ENCODE data around the gene MAST3.
A peak's percentile ranks its signal among the peaks of the same experiment; 100 is the strongest.
"Not testable (repeated sequence)": the region's sequence is repeated elsewhere in the genome, so short reads cannot be mapped to it uniquely, and the experiment has no call there.

MAST3 gene

DNA sequence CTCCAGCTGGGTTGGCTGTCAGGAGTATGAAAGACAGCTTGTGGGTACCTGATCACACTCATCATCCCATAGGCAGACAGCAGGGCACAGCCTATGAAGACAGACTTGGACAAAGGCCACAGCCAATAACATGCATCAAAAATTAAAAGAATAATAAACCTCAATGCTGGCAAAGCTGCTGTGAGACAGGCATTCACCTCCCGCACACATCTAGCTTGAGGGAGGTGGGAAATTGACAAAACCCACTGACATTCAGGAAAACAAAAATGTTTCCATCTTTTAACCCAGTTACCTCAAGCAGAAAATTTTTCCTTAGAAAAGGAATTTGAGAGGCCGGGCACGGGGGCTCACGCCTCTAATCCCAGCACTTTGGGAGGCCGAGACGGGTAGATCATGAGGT is 25.2 kb upstream of the MAST3 start:
- H3K4me1 Mint-ChIP-seq, result peaks cover 17% of the 10 kb centered on the region
- ATAC-seq (no peak), DNase-seq (no peak)
- no peaks in the 10 kb centered on the region for H3K9me3 Mint-ChIP-seq
- peak overlapping the region in 1 of 2 donors; percentile 67 for H3K27ac Mint-ChIP-seq
- no peak overlapping the region for H3K4me3 Mint-ChIP-seq
- no peaks in the 10 kb centered on the region for H3K27me3 Mint-ChIP-seq

- H3K27me3 Mint-ChIP-seq, result no peaks in the 10 kb centered on the region
- no peak for ATAC-seq
- no peak for DNase-seq
- H3K4me1 Mint-ChIP-seq, result peaks cover 17% of the 10 kb centered on the region
- H3K27ac Mint-ChIP-seq, result peak overlapping the region; percentile 83 to 92
- H3K4me3 Mint-ChIP-seq, result no peak overlapping the region
- H3K9me3 Mint-ChIP-seq, result no peaks in the 10 kb centered on the region
Observed at GRCh38 chr19:18073197-18073596, 24.4 kb upstream of the MAST3 start.

- Mint-ChIP-seq H3K9me3 (no peaks in the 10 kb centered on the region), H3K27me3 (no peaks in the 10 kb centered on the region), H3K4me1 (peaks cover 17% of the 10 kb centered on the region), H3K27ac (peak overlapping the region in 1 of 2 donors; percentile 6), H3K4me3 (no peak overlapping the region)
- ATAC-seq (no peak), DNase-seq (no peak)
Observed at GRCh38 chr19:18074192-18074591, 23.4 kb upstream of the MAST3 start.

DNA sequence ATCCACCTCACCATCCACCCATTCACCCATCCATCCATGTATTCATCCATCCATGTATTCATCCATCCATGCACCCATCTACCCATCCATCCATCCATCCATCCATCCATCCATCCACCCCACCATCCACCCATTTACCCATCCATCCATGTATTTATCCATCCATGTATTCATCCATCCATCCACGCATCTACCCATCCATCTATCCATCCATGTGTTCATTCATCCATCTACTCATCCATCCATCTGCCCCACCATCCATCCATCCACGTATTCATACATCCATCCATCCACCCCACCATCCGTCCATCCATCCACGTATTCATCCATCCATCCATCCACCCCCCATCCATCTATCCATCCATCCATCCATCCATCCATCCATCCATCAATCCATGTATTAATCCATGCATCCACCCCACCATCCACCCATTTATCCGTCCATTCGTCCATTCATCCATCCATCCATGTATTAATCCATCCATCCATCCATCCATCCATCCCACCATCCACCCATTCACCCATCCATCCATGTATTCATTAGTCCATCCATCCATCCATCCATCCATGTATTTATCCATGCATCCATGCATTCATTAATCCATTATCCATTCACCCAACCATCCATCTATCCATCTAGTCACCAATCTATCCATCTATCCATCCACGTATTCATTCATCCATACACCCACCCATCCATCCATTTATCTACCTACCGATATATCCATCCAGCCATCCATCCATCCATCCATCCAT is 13.5 kb upstream of the MAST3 start:
- H3K27me3 Mint-ChIP-seq, result no peaks in the 10 kb centered on the region
- H3K4me3 Mint-ChIP-seq, result peak overlapping the region in 1 of 2 donors; percentile 72
- no peak for DNase-seq
- H3K9me3 Mint-ChIP-seq, result peaks cover 10% of the 10 kb centered on the region in 2 donors
- no peak for ATAC-seq
- peaks cover 43% of the 10 kb centered on the region for H3K4me1 Mint-ChIP-seq
- no peak overlapping the region for H3K27ac Mint-ChIP-seq

GRCh38 chr19:18085702-18086457 is 11.7 kb upstream of the MAST3 start:
- Mint-ChIP-seq H3K27me3 (no peaks in the 10 kb centered on the region), H3K27ac (peak overlapping the region; percentile 96 to 98), H3K4me1 (peaks cover 61% of the 10 kb centered on the region), H3K4me3 (peak overlapping the region; percentile 94 to 98), H3K9me3 (peaks cover 10% of the 10 kb centered on the region in 2 donors)
- DNase-seq (no peak), ATAC-seq (no peak)

DNA sequence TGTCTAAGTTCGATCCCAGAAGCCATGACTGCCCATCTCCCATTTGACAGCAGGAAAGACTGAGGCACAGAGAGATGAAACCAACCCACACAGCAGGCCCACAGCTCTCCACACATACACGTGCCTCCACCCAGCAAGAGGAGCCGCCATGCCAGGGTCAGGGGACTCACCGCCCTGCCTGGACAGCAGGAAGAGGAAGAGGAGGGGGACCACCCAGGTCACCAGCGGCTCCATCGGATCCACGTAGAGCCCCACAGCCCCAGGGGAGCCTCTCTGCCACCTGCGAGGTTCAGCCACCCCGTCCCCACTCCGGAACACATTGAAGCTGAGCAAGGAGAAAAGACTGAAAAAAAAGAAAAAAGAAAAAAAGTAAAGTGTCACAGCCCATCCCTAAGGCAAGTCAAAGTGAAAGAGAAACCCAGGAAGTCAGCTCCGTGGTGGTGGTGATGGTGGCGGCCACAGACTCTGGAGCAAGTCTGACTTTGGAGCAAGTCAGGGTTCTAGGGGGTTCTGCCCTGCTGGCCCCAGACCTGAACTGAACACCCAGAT is 10.9 kb upstream of the MAST3 start, which contains the start of gene IL12RB1:
IL12RB1 (minus strand) TSS at position 345 of the 549 bp plus-strand sequence; CDS start at position 234, 111 bp downstream.
- H3K27ac Mint-ChIP-seq, result peak within 1 kb of the TSS; percentile 96 to 98
- H3K4me3 Mint-ChIP-seq, result peak within 1 kb of the TSS; percentile 94 to 98
- peak; percentile 48 to 70 for DNase-seq
- peaks cover 69% of the 10 kb centered on the region for H3K4me1 Mint-ChIP-seq
- peaks cover 10% of the 10 kb centered on the region in 2 donors for H3K9me3 Mint-ChIP-seq
- peak; percentile 65 for ATAC-seq
- no peaks in the 10 kb centered on the region for H3K27me3 Mint-ChIP-seq

GRCh38 chr19:18089096-18089541 is 8.5 kb upstream of the MAST3 start:
- ATAC-seq (peak; percentile 79), DNase-seq (peak; percentile 61 to 85)
- peaks cover 91% of the 10 kb centered on the region for H3K4me1 Mint-ChIP-seq
- H3K27me3 Mint-ChIP-seq, H3K9me3 Mint-ChIP-seq: not testable (repeated sequence)
- H3K4me3 Mint-ChIP-seq, result peak overlapping the region; percentile 68 to 78
- H3K27ac Mint-ChIP-seq, result peak overlapping the region; percentile 90 to 96

- Mint-ChIP-seq H3K9me3 (peaks cover 0 to under 1% of the 10 kb centered on the region in 2 donors), H3K4me1 (peaks cover 85% of the 10 kb centered on the region), H3K27ac (peak overlapping the region; percentile 90 to 96), H3K4me3 (peak overlapping the region; percentile 68 to 78), H3K27me3 (no peaks in the 10 kb centered on the region)
- DNase-seq (peak in 1 of 2 donors; percentile 28), ATAC-seq (no peak)
Observed at GRCh38 chr19:18089726-18090125, 7.9 kb upstream of the MAST3 start.

DNA sequence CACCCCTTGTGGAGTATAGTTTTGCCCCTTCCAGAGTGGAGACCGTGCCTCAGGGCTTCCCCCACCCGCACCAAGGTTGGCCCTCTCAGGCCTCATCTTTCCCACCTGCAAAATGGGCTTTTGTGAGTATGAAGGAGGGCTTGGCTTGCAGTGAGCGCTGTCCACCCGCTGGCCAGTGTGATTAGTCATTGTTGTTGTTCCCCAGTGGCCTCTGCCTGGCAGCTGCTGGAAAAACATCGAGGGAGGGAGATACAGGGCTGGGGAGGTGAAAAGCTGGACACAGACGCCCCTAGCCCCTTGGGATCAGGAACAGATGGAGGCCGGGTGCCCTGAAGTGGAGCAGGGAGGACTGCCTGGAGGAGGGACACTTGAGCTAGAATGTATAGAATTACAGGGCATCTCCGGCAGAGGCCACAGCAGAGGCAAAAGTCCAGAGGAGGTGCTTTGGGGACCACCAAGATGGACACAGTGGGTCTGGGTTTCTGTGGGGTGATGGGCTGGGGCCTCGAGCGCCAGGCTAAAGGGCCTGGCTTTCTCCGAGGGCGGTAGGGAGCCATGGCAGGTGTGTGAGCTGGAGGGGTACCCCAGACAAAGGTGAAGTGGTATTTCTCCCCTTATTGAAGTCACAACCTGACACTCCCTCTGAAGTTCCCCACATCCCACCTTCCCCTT is 6.9 kb upstream of the MAST3 start:
- Mint-ChIP-seq H3K9me3 (no peaks in the 10 kb centered on the region), H3K27ac (peak overlapping the region; percentile 96 to 97), H3K4me3 (peak overlapping the region; percentile 68 to 78), H3K27me3 (no peaks in the 10 kb centered on the region), H3K4me1 (peaks cover 76% of the 10 kb centered on the region)
- no peak for DNase-seq
- no peak for ATAC-seq

DNA sequence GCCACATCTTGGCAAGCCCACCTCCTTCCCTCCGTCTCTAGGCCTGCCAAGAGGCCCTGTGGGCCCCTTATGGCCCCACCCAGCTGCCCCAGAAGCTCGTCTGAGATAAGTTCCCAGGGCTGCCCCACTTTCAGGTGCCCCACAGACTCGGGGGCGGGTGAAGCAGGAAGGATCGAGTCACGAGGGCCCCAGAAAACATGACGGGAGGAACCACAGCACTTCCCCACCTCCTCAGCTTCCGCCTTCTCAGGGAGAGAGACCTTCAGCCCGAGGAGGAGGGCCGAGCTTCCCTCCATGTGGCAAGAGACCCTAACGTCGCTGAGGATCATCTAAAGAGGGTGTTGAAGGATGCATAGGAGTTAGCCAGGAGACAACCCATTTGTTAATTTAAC is 6.4 kb upstream of the MAST3 start:
- ATAC-seq (peak; percentile 82), DNase-seq (peak; percentile 74 to 88)
- H3K27me3 Mint-ChIP-seq, result no peaks in the 10 kb centered on the region
- H3K27ac Mint-ChIP-seq, result peak overlapping the region; percentile 96 to 97
- peak overlapping the region; percentile 68 to 78 for H3K4me3 Mint-ChIP-seq
- H3K4me1 Mint-ChIP-seq, result peaks cover 78% of the 10 kb centered on the region
- H3K9me3 Mint-ChIP-seq, result no peaks in the 10 kb centered on the region

DNA sequence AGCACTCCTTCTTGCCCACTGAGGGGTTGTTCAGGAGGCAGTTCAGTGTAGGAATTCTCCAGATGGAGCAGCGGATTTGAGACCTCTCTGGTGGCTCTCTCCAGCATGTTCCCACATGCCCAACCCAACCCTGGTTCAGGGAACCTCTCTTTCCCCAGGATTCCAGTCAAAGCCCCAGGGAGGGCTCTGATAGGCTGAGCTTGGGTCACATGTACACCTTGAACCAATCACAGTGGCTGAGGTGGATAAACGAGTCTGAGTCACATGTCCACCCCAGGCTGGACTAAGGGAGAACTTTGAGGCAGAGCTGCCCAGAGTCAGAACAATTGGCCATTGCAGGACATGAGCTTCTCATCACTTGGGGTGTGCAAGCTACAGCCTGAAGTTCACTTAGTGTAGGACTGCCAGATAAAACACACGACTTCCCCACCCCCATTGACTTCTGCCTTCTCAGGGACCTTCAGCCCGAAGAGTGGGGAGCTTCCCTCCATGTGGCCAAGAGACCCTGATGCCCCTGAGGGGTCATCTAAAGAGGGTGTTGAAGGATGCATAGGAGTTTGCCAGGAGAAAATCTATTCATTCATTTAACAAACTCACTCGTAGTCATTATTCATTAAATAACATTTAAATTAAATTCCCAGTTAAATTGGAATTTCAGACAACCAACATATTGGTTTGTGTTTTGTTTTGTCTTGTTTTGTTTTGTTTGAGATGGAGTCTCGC is 4.0 kb upstream of the MAST3 start:
- no peak for ATAC-seq
- no peak for DNase-seq
- no peak overlapping the region for H3K27ac Mint-ChIP-seq
- H3K9me3 Mint-ChIP-seq, result no peaks in the 10 kb centered on the region
- H3K27me3 Mint-ChIP-seq, result no peaks in the 10 kb centered on the region
- H3K4me3 Mint-ChIP-seq, result no peak overlapping the region
- peaks cover 70% of the 10 kb centered on the region for H3K4me1 Mint-ChIP-seq

- DNase-seq (no peak), ATAC-seq (no peak)
- Mint-ChIP-seq H3K27ac (no peak overlapping the region), H3K27me3 (no peaks in the 10 kb centered on the region), H3K4me1 (peaks cover 64% of the 10 kb centered on the region), H3K9me3 (no peaks in the 10 kb centered on the region), H3K4me3 (no peak overlapping the region)
Observed at GRCh38 chr19:18096258-18096657, 1.3 kb upstream of the MAST3 start.

- peak; percentile 44 for ATAC-seq
- H3K4me3 Mint-ChIP-seq, result peak overlapping the region; percentile 90 to 96
- DNase-seq, result no peak
- no peaks in the 10 kb centered on the region for H3K27me3 Mint-ChIP-seq
- peaks cover 48% of the 10 kb centered on the region for H3K4me1 Mint-ChIP-seq
- no peaks in the 10 kb centered on the region for H3K9me3 Mint-ChIP-seq
- H3K27ac Mint-ChIP-seq, result peak overlapping the region; percentile 26 to 92
Observed at GRCh38 chr19:18097993-18098890, 664 bp downstream of the MAST3 start.

Data from stimulated activated naive CD8-positive, alpha-beta T cell treated with anti-CD3 and anti-CD28 coated beads, Interleukin-15, amount 100 ng/mL, for 72 hours (primary cell).